SK-MEL-5 (cell line): ENCODE data around the gene PYGO1. TPM values are rescaled to one million over a fixed set of nuclear protein-coding genes. Genes with fewer than 3 reads are reported as not detected.
A peak's percentile ranks its signal among the peaks of the same experiment; 100 is the strongest.

ENCODE experiments used
- DNase-seq: peaks from one replicate; pipeline ENCODE4 v3.0.0-alpha.2; 2016; ENCODE audit warnings: low read depth, low spot score
- in situ Hi-C: cut with HindIII; loops from 2 replicates; pipeline ENCODE4 v1.10.0; 2016; ENCODE audit warnings: low sequenced_read_pairs, high pct_unique_total_duplicates, low pct_unique_long_range_greater_than_20kb
- total RNA-seq: library from RNA; depleted of rRNA; stranded (reverse); fragments of >200 nt; shearing (Covaris generic); gene quantifications from 2 replicates; pipeline ENCODE4 v1.2.3, GENCODE V29; 2014

Gene PYGO1
- total RNA-seq, 1 experiment from 2014 or later, result 11.8 TPM

GRCh38 chr15:55587321-55588069 is 650 bp downstream of the PYGO1 start:
- DNase-seq, result peak; percentile 25
- in situ Hi-C loops, result no loop called here

GRCh38 chr15:55586808-55587207 is 1.3 kb downstream of the PYGO1 start:
- DNase-seq, result no peak
- in situ Hi-C loops, result no loop called here

GRCh38 chr15:55576943-55577342 is 11.2 kb downstream of the PYGO1 start:
- in situ Hi-C loops, result no loop called here
- DNase-seq, result no peak

- in situ Hi-C loops, result no loop called here
- no peak for DNase-seq
Observed at GRCh38 chr15:55574096-55574495, 14.0 kb downstream of the PYGO1 start.

GRCh38 chr15:55573224-55573623 is 14.9 kb downstream of the PYGO1 start:
- no peak for DNase-seq
- in situ Hi-C loops, result no loop called here

- DNase-seq, result no peak
- in situ Hi-C loops, result no loop called here
Observed at GRCh38 chr15:55564347-55565145, 23.6 kb downstream of the PYGO1 start.

GRCh38 chr15:55562601-55563000 is 25.5 kb downstream of the PYGO1 start:
- in situ Hi-C loops, result no loop called here
- DNase-seq, result no peak

- in situ Hi-C loops, result no loop called here
- no peak for DNase-seq
Observed at GRCh38 chr15:55555089-55555488, 33.1 kb downstream of the PYGO1 start.

GRCh38 chr15:55552926-55553325 is 35.2 kb downstream of the PYGO1 start:
- in situ Hi-C loops, result no loop called here

GRCh38 chr15:55552451-55552850 is 35.7 kb downstream of the PYGO1 start:
- in situ Hi-C loops, result no loop called here
- no peak for DNase-seq

More at GRCh38 chr15:55552926-55553325, 35.2 kb downstream of the PYGO1 start:
- DNase-seq, result no peak

GRCh38 chr15:55549305-55549704 is 38.8 kb downstream of the PYGO1 start:
- in situ Hi-C loops, result no loop called here
- no peak for DNase-seq

GRCh38 chr15:55546718-55547117 is 41.4 kb downstream of the PYGO1 start:
- DNase-seq, result no peak
- in situ Hi-C loops, result no loop called here

GRCh38 chr15:55535436-55535835 is 52.7 kb downstream of the PYGO1 start:
- in situ Hi-C loops, result no loop called here
- no peak for DNase-seq

- DNase-seq, result no peak
- in situ Hi-C loops, result no loop called here
Observed at GRCh38 chr15:55532944-55533343, 55.2 kb downstream of the PYGO1 start.

GRCh38 chr15:55530861-55531313 is 57.3 kb downstream of the PYGO1 start:
- no peak for DNase-seq
- in situ Hi-C loops, result no loop called here

GRCh38 chr15:55528812-55529211 is 59.3 kb downstream of the PYGO1 start:
- DNase-seq, result no peak
- in situ Hi-C loops, result no loop called here

GRCh38 chr15:55527150-55527549 is 61.0 kb downstream of the PYGO1 start:
- DNase-seq, result no peak
- in situ Hi-C loops, result no loop called here

- in situ Hi-C loops, result no loop called here
- DNase-seq, result peak; percentile 75
Observed at GRCh38 chr15:55526559-55527036, 61.5 kb downstream of the PYGO1 start.
